K562 (cell line): ENCODE measurements around the gene MYADM. TPM values are rescaled to one million over a fixed set of nuclear protein-coding genes. Genes with fewer than 3 reads are reported as not detected.
A peak's percentile ranks its signal among the peaks of the same experiment; 100 is the strongest.

ENCODE experiments used
- ARID3A ChIP-seq: IDR thresholded peaks from 2 replicates; pipeline ENCODE4 v1.6.1; 2012; ENCODE audit warnings: low read depth, low read length, improper control_type of control experiment, borderline replicate concordance
- BCOR ChIP-seq: fragments of 450-650 bp; IDR thresholded peaks from 2 replicates; pipeline ENCODE4 v1.6.1; 2016
- BHLHE40 ChIP-seq: IDR thresholded peaks from 2 replicates; pipeline ENCODE4 v1.6.1; 2011; ENCODE audit warnings: low read length, improper control_type of control experiment
- C11orf30 ChIP-seq: fragments of 450-650 bp; IDR thresholded peaks from 2 replicates; pipeline ENCODE4 v1.6.1; 2016; ENCODE audit warnings: low read depth, mild to moderate bottlenecking
- CCAR2 ChIP-seq: fragments of 200-400 bp; formaldehyde crosslinking; IDR thresholded peaks from 2 replicates; pipeline ENCODE4 v1.6.1; 2017; ENCODE audit warnings: mild to moderate bottlenecking, low read depth, low read length
- CEBPB ChIP-seq: fragments of 450-650 bp; IDR thresholded peaks from 2 replicates; pipeline ENCODE4 v1.6.1; 2016; ENCODE audit warnings: missing genetic modification characterization, missing compliant biosample characterization
- CEBPG ChIP-seq, 3 experiments: fragments of 200-800 bp in 1 of 3; sonication (Bioruptor generic) in 1 of 3; sonication (generic) in 1 of 3; formaldehyde crosslinking in 1 of 3; IDR thresholded peaks in 2 of 3; conservative IDR thresholded peaks in 1 of 3; 2 replicates each; pipeline versions ENCODE4 v1.6.1 to v1.8.0; 2016 to 2022; ENCODE audit warnings: missing compliant biosample characterization in 2 of 3, missing genetic modification characterization in 2 of 3, mild to moderate bottlenecking in 1 of 3, missing genetic modification reagents in 1 of 3
- HIVEP1 ChIP-seq: fragments of 250-450 bp; sonication (Bioruptor Pico); IDR thresholded peaks from 2 replicates; pipeline ENCODE4 v1.4.0; 2020; ENCODE audit warnings: mild to moderate bottlenecking
- MBD2 ChIP-seq: sonication (generic); IDR thresholded peaks from 2 replicates; pipeline ENCODE4 v1.6.1; 2016; ENCODE audit warnings: low read depth, borderline replicate concordance
- MECOM ChIP-seq: fragments of 250-450 bp; sonication (Bioruptor Pico); IDR thresholded peaks from 2 replicates; pipeline ENCODE4 v1.8.0; 2022; ENCODE audit warnings: inconsistent platforms
- NFRKB ChIP-seq: fragments of 450-650 bp; IDR thresholded peaks from 2 replicates; pipeline ENCODE4 v1.6.1; 2016; ENCODE audit warnings: low read depth
- NFXL1 ChIP-seq: fragments of 450-650 bp; formaldehyde crosslinking; IDR thresholded peaks from 2 replicates; pipeline ENCODE4 v1.4.0; 2021; ENCODE audit warnings: mild to moderate bottlenecking
- NONO ChIP-seq, 2 experiments: fragments of 200-400 bp in 1 of 2; fragments of 450-650 bp in 1 of 2; formaldehyde crosslinking in 1 of 2; IDR thresholded peaks; 2 replicates each; pipeline ENCODE4 v1.6.1; 2017; ENCODE audit warnings: low read depth in 2 of 2, mild to moderate bottlenecking in 2 of 2, moderate library complexity in 2 of 2, low read length in 1 of 2
- NR2F6 ChIP-seq: fragments of 450-650 bp; formaldehyde crosslinking; IDR thresholded peaks from 2 replicates; pipeline ENCODE4 v1.4.0; 2020; ENCODE audit warnings: mild to moderate bottlenecking
- TCFL5 ChIP-seq: fragments of 250-450 bp; sonication (Bioruptor Pico); conservative IDR thresholded peaks from 2 replicates; pipeline ENCODE4 v1.6.1; 2021; ENCODE audit warnings: mild to moderate bottlenecking, moderate library complexity, matching md5 sums
- VEZF1 ChIP-seq: fragments of 200-800 bp; sonication (Bioruptor generic); IDR thresholded peaks from 2 replicates; pipeline ENCODE4 v1.6.1; 2017; ENCODE audit warnings: missing genetic modification characterization, missing compliant biosample characterization
- ZBED1 ChIP-seq: IDR thresholded peaks from 2 replicates; pipeline ENCODE4 v1.6.1; 2014
- ZC3H8 ChIP-seq: fragments of 450-650 bp; IDR thresholded peaks from 2 replicates; pipeline ENCODE4 v1.6.1; 2017
- ZFPM2 ChIP-seq: fragments of 250-450 bp; sonication (Bioruptor Pico); IDR thresholded peaks from 2 replicates; pipeline ENCODE4 v1.5.1; 2022; ENCODE audit warnings: mild to moderate bottlenecking
- ZFX ChIP-seq: sonication (generic); formaldehyde crosslinking; IDR thresholded peaks from 2 replicates; pipeline ENCODE4 v1.8.0; 2022; ENCODE audit warnings: mild to moderate bottlenecking, missing genetic modification reagents, moderate library complexity
- ZNF174 ChIP-seq: fragments of 250-450 bp; sonication (Bioruptor Pico); IDR thresholded peaks from 2 replicates; pipeline ENCODE4 v1.4.0; 2020; ENCODE audit warnings: mild to moderate bottlenecking
- ZNF239 ChIP-seq: fragments of 250-450 bp; sonication (Bioruptor Pico); IDR thresholded peaks from 2 replicates; pipeline ENCODE4 v1.4.0; 2020; ENCODE audit warnings: mild to moderate bottlenecking
- ZNF316 ChIP-seq: fragments of 450-650 bp; IDR thresholded peaks from 2 replicates; pipeline ENCODE4 v1.6.1; 2016
- polyA plus RNA-seq, 8 experiments: library from polyadenylated mRNA; depleted of rRNA in 4 of 8; stranded (reverse) in 5 of 8; unstranded in 3 of 8; fragments of >200 nt; fragmentation: Nextera tagmentation in 2 of 8; fragmentation: Illumina TruSeq in 1 of 8; extraction: Ambion mirVana in 2 of 8; extraction: Trizol in 1 of 8; gene quantifications; 2 replicates each; pipeline versions ENCODE4 v1.2.1 to v1.2.3, GENCODE V29; 2011 to 2014; ENCODE audit warnings: inconsistent platforms in 1 of 8, missing spikeins in 1 of 8
- total RNA-seq, 7 experiments: library from RNA; depleted of rRNA in 6 of 7; stranded (reverse); fragments of >200 nt in 6 of 7; fragmentation: Illumina TruSeq in 2 of 7; extraction: Trizol in 2 of 7; gene quantifications; 2 replicates each; pipeline versions ENCODE4 v1.2.1 to v1.2.3, GENCODE V29; 2011 to 2021; ENCODE audit warnings: low replicate concordance in 1 of 7
- TF ChIP-seq, protein P1 (sequence below): fragments of 250-450 bp; sonication (Bioruptor Pico); IDR thresholded peaks from 2 replicates; pipeline ENCODE4 v1.5.0; 2020; ENCODE audit warnings: mild to moderate bottlenecking
- TF ChIP-seq, protein P2 (sequence below), 2 experiments: IDR thresholded peaks; 2 replicates each; pipeline ENCODE4 v1.6.1; 2011; ENCODE audit warnings: borderline replicate concordance in 1 of 2, control low read depth in 1 of 2, low read depth in 1 of 2, low read length in 1 of 2, mild to moderate bottlenecking in 1 of 2, mixed read lengths in 1 of 2, moderate library complexity in 1 of 2; ENCODE audit not compliant: insufficient read depth in 1 of 2, insufficient read length in 1 of 2, poor library complexity in 1 of 2, severe bottlenecking in 1 of 2; ENCODE audit errors: extremely low read depth in 1 of 2

MYADM gene
- total and polyA plus RNA-seq, 9 of the 15 experiments (the other 6 are each of a cell fraction or from before 2014, with no cell fraction given): 4.5 to 70.3 (median 14.4) TPM

GRCh38 chr19:53824134-53824611, 43.5 kb upstream of the MYADM start, which contains the start of gene NLRP12 (continued):
- TF ChIP-seq ZC3H8: no peak
- TF ChIP-seq CEBPG (CRISPR knock-in tag; IDR thresholded peaks at IDR 0.05): peak; percentile 56; the same call in 1 of the 2 replicates
- peak; percentile 61 to 70 for TF ChIP-seq CEBPG (tag; conservative IDR thresholded peaks at IDR 0.05 in 1 of 2, IDR thresholded peaks at IDR 0.05 in 1 of 2)
- no peak for TF ChIP-seq BHLHE40
- TF ChIP-seq ZNF174 (CRISPR knock-in tag): no peak
- TF ChIP-seq TCFL5 (CRISPR knock-in tag): no peak
- no peak for TF ChIP-seq NONO (IDR thresholded peaks at IDR 0.05; ENCODE audit: low read depth in 2 of 2, low read length in 1 of 2)
- 0 out of 2 replicates have a peak, but pooled peaks have one; percentile 7 for TF ChIP-seq C11orf30
- no peak for TF ChIP-seq NR2F6
- no peak for TF ChIP-seq ZNF316
- peak; percentile 38; the same call in 1 of the 2 replicates for TF ChIP-seq VEZF1 (CRISPR knock-in tag)
- TF ChIP-seq NFRKB: no peak
- TF ChIP-seq ZNF239: no peak
- TF ChIP-seq, protein P1, sequence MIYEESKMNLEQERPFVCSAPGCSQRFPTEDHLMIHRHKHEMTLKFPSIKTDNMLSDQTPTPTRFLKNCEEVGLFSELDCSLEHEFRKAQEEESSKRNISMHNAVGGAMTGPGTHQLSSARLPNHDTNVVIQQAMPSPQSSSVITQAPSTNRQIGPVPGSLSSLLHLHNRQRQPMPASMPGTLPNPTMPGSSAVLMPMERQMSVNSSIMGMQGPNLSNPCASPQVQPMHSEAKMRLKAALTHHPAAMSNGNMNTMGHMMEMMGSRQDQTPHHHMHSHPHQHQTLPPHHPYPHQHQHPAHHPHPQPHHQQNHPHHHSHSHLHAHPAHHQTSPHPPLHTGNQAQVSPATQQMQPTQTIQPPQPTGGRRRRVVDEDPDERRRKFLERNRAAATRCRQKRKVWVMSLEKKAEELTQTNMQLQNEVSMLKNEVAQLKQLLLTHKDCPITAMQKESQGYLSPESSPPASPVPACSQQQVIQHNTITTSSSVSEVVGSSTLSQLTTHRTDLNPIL: no peak
- TF ChIP-seq ZBED1: no peak
- TF ChIP-seq CEBPB (tag): peak; percentile 55
- TF ChIP-seq ARID3A: no peak
- no peak for TF ChIP-seq BCOR
- TF ChIP-seq, protein P2, sequence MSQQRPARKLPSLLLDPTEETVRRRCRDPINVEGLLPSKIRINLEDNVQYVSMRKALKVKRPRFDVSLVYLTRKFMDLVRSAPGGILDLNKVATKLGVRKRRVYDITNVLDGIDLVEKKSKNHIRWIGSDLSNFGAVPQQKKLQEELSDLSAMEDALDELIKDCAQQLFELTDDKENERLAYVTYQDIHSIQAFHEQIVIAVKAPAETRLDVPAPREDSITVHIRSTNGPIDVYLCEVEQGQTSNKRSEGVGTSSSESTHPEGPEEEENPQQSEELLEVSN (IDR thresholded peaks at IDR 0.05; ENCODE audit: borderline replicate concordance in 1 of 2, extremely low read depth in 1 of 2, insufficient read depth in 1 of 2, insufficient read length in 1 of 2, low read depth in 1 of 2, low read length in 1 of 2, poor library complexity in 1 of 2, severe bottlenecking in 1 of 2): no peak
- TF ChIP-seq ZFPM2: no peak
- no peak for TF ChIP-seq CCAR2
- TF ChIP-seq NFXL1 (CRISPR knock-in tag): no peak
- TF ChIP-seq MBD2: no peak
- no peak for TF ChIP-seq HIVEP1 (CRISPR knock-in tag)
- no peak for TF ChIP-seq ZFX (CRISPR knock-in tag)
- TF ChIP-seq MECOM (CRISPR knock-in tag): no peak
